HEK293 (cell line): Measurements from ENCODE around the gene GPAM.

ENCODE experiments used
- CTCF ChIA-PET: fragments of 350-600 bp; formaldehyde crosslinking; extraction: SDS; loops from one replicate; lab custom pipeline; 2021; ENCODE audit warnings: antibody characterized with exemption; lab: Yijun Ruan, JAX
- POLR2A ChIA-PET: fragments of 300-600 bp; formaldehyde crosslinking; extraction: SDS; loops from one replicate; lab custom pipeline; 2020; ENCODE audit warnings: antibody characterized with exemption, inconsistent platforms; lab: Yijun Ruan, JAX
- H3K27ac ChIP-seq: fragments of 200-500 bp; sonication (Bioruptor generic); 2 replicates; pipeline ENCODE4 v1.5.1; 2014; ENCODE audit warnings: low read depth, low read length, control low read depth, inconsistent platforms; ENCODE audit errors: extremely low read depth
- H3K36me3 ChIP-seq, 2 experiments: fragments of 200-500 bp in 1 of 2; sonication (Bioruptor generic) in 1 of 2; 1 replicate in 1 of 2; 2 replicates in 1 of 2; pipeline ENCODE4 v1.5.1; 2014 to 2017; ENCODE audit warnings: inconsistent platforms in 2 of 2, low read length in 2 of 2; ENCODE audit not compliant: control insufficient read depth in 2 of 2, insufficient read depth in 1 of 2
- H3K4me1 ChIP-seq: fragments of 200-500 bp; sonication (Bioruptor generic); 2 replicates; pipeline ENCODE4 v1.5.1; 2014; ENCODE audit warnings: mild to moderate bottlenecking, low read length, inconsistent platforms; ENCODE audit not compliant: control insufficient read depth, insufficient read depth
- H3K4me3 ChIP-seq: 2 replicates; pipeline ENCODE4 v1.5.1; 2011; ENCODE audit warnings: low read depth, mild to moderate bottlenecking, control low read depth, low read length, moderate library complexity
- H3K9me3 ChIP-seq: fragments of 200-500 bp; sonication (Bioruptor generic); 2 replicates; pipeline ENCODE4 v1.5.1; 2014; ENCODE audit warnings: low read depth, low read length, inconsistent platforms; ENCODE audit not compliant: control insufficient read depth, insufficient read depth
- ATF2 ChIP-seq: fragments of 450-650 bp; formaldehyde crosslinking; IDR thresholded peaks from 2 replicates; pipeline ENCODE4 v1.5.1; 2016; ENCODE audit warnings: missing biosample characterization, missing genetic modification characterization, low read depth
- KLF7 ChIP-seq: fragments of 450-650 bp; formaldehyde crosslinking; IDR thresholded peaks from 2 replicates; pipeline ENCODE4 v1.5.1; 2016; ENCODE audit warnings: missing biosample characterization, missing genetic modification characterization, borderline replicate concordance
- PRDM2 ChIP-seq: fragments of 450-650 bp; formaldehyde crosslinking; IDR thresholded peaks from 2 replicates; pipeline ENCODE4 v1.5.1; 2016; ENCODE audit warnings: missing biosample characterization, missing genetic modification characterization, borderline replicate concordance
- ZBTB1 ChIP-seq: fragments of 450-650 bp; formaldehyde crosslinking; IDR thresholded peaks from 2 replicates; pipeline ENCODE4 v1.5.1; 2016; ENCODE audit warnings: missing biosample characterization, missing genetic modification characterization
- ZEB2 ChIP-seq: fragments of 450-650 bp; formaldehyde crosslinking; IDR thresholded peaks from 2 replicates; pipeline ENCODE4 v1.5.1; 2016; ENCODE audit warnings: missing biosample characterization, missing genetic modification characterization
- ZNF132 ChIP-seq: fragments of 450-650 bp; formaldehyde crosslinking; IDR thresholded peaks from 2 replicates; pipeline ENCODE4 v1.5.1; 2017; ENCODE audit warnings: missing biosample characterization, missing genetic modification characterization, borderline replicate concordance
- ZNF211 ChIP-seq: fragments of 450-650 bp; formaldehyde crosslinking; IDR thresholded peaks from 2 replicates; pipeline ENCODE4 v1.5.1; 2016; ENCODE audit warnings: low read depth, missing biosample characterization, missing genetic modification characterization
- ZNF26 ChIP-seq: fragments of 450-650 bp; formaldehyde crosslinking; IDR thresholded peaks from 2 replicates; pipeline ENCODE4 v1.5.1; 2016; ENCODE audit warnings: missing biosample characterization, missing genetic modification characterization
- ZNF335 ChIP-seq: fragments of 450-650 bp; formaldehyde crosslinking; conservative IDR thresholded peaks from 2 replicates; pipeline ENCODE4 v1.5.1; 2016; ENCODE audit warnings: missing biosample characterization, missing genetic modification characterization
- ZNF449 ChIP-seq: fragments of 450-650 bp; formaldehyde crosslinking; IDR thresholded peaks from 2 replicates; pipeline ENCODE4 v1.5.1; 2017; ENCODE audit warnings: missing biosample characterization, mild to moderate bottlenecking, missing genetic modification characterization, moderate library complexity
- ZNF501 ChIP-seq: fragments of 450-650 bp; formaldehyde crosslinking; IDR thresholded peaks from 2 replicates; pipeline ENCODE4 v1.5.1; 2016; ENCODE audit warnings: missing biosample characterization, missing genetic modification characterization
- ZNF514 ChIP-seq: fragments of 450-650 bp; formaldehyde crosslinking; IDR thresholded peaks from 2 replicates; pipeline ENCODE4 v1.5.1; 2016; ENCODE audit warnings: missing biosample characterization, missing genetic modification characterization
- ZNF623 ChIP-seq: fragments of 450-650 bp; formaldehyde crosslinking; IDR thresholded peaks from 2 replicates; pipeline ENCODE4 v1.5.1; 2016; ENCODE audit warnings: missing biosample characterization, missing genetic modification characterization
- ZNF624 ChIP-seq: fragments of 450-650 bp; formaldehyde crosslinking; IDR thresholded peaks from 2 replicates; pipeline ENCODE4 v1.5.1; 2017; ENCODE audit warnings: missing biosample characterization, missing genetic modification characterization
- ZNF670 ChIP-seq: fragments of 450-650 bp; formaldehyde crosslinking; IDR thresholded peaks from 2 replicates; pipeline ENCODE4 v1.5.1; 2016; ENCODE audit warnings: missing biosample characterization, missing genetic modification characterization, low read depth
- TF ChIP-seq, protein P1 (sequence below): fragments of 450-650 bp; formaldehyde crosslinking; IDR thresholded peaks from 2 replicates; pipeline ENCODE4 v1.5.1; 2017; ENCODE audit warnings: missing biosample characterization, missing genetic modification characterization
- TF ChIP-seq, protein P2 (sequence below): fragments of 450-650 bp; formaldehyde crosslinking; IDR thresholded peaks from 2 replicates; pipeline ENCODE4 v1.5.1; 2016; ENCODE audit warnings: missing biosample characterization, missing genetic modification characterization
- TF ChIP-seq, protein P3 (sequence below): fragments of 450-650 bp; formaldehyde crosslinking; IDR thresholded peaks from 2 replicates; pipeline ENCODE4 v1.5.1; 2016; ENCODE audit warnings: missing biosample characterization, missing genetic modification characterization
- TF ChIP-seq, protein P4 (sequence below): fragments of 450-650 bp; formaldehyde crosslinking; IDR thresholded peaks from 2 replicates; pipeline ENCODE4 v1.5.1; 2016; ENCODE audit warnings: missing biosample characterization, missing genetic modification characterization, borderline replicate concordance

GPAM gene

DNA sequence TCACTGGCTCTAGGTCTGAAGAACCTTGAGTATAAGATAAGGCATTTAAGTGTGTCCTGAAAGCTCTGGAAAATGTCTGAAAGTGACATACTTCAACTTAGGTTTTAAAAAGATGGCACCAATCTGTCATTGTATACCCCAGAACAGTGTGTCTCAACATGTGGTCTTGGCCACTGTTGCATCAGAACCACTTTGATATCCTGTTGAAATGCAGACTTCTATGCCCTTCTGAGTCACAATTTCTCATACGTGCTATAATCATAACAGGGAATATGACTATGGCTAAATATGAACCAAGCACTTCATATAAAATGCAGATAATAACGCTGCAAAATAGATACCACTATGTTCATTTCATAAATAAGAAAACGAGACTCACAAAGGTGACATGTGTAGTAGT lies 38.0 kb upstream of the GPAM start (continued):
- TF ChIP-seq, protein P1, sequence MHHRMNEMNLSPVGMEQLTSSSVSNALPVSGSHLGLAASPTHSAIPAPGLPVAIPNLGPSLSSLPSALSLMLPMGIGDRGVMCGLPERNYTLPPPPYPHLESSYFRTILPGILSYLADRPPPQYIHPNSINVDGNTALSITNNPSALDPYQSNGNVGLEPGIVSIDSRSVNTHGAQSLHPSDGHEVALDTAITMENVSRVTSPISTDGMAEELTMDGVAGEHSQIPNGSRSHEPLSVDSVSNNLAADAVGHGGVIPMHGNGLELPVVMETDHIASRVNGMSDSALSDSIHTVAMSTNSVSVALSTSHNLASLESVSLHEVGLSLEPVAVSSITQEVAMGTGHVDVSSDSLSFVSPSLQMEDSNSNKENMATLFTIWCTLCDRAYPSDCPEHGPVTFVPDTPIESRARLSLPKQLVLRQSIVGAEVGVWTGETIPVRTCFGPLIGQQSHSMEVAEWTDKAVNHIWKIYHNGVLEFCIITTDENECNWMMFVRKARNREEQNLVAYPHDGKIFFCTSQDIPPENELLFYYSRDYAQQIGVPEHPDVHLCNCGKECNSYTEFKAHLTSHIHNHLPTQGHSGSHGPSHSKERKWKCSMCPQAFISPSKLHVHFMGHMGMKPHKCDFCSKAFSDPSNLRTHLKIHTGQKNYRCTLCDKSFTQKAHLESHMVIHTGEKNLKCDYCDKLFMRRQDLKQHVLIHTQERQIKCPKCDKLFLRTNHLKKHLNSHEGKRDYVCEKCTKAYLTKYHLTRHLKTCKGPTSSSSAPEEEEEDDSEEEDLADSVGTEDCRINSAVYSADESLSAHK (tag by site-specific recombination): no peak
- no peak for TF ChIP-seq ZNF449 (tag by site-specific recombination)
- no peak for TF ChIP-seq ZNF670 (tag by site-specific recombination)
- TF ChIP-seq, protein P2, sequence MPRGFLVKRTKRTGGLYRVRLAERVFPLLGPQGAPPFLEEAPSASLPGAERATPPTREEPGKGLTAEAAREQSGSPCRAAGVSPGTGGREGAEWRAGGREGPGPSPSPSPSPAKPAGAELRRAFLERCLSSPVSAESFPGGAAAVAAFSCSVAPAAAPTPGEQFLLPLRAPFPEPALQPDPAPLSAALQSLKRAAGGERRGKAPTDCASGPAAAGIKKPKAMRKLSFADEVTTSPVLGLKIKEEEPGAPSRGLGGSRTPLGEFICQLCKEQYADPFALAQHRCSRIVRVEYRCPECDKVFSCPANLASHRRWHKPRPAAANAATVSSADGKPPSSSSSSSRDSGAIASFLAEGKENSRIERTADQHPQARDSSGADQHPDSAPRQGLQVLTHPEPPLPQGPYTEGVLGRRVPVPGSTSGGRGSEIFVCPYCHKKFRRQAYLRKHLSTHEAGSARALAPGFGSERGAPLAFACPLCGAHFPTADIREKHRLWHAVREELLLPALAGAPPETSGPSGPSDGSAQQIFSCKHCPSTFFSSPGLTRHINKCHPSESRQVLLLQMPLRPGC (tag by site-specific recombination): no peak
- no peak for TF ChIP-seq ZNF501 (tag by site-specific recombination)
- TF ChIP-seq KLF7 (tag by site-specific recombination): no peak
- TF ChIP-seq ZNF335: no peak
- no peak for TF ChIP-seq ZNF623 (tag by site-specific recombination)

DNA sequence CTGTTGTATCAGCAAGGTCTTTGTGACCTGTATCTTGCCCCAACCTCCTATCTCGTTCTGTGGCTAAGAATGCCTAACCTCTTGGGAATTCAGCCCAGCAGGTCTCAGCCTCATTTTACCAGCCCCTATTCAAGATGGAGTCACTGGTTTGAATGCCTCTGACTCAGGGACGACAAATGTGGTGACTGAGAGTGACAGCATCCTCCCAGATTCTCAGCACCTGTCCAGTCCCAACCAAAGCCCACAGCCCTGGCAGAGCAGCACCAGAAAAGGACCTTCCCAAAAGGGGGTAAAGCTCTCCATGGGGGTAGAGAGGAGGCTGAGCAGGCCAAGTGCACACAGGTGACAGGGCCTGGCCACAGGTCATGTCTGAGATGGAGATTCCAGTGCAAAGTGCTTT lies 35.4 kb upstream of the GPAM start:
- H3K9me3 ChIP-seq: no peaks in the 10 kb centered on the region
- H3K27ac ChIP-seq: no peak overlapping the region
- ChIA-PET POLR2A (no interaction called here), CTCF (interaction anchor here (0.6 to 0.7 kb wide), 2 partner anchors 16 to 32 kb away, joined by 3 read pairs; no protein-coding TSS in a partner anchor)
- no peak overlapping the region for H3K4me3 ChIP-seq
- no peaks in the 10 kb centered on the region; the same call in 1 of the 2 replicates for H3K4me1 ChIP-seq
- no peaks in the 10 kb centered on the region for H3K36me3 ChIP-seq
- no peak for TF ChIP-seq ZNF624 (tag by site-specific recombination)
- TF ChIP-seq ZEB2 (tag by site-specific recombination): no peak
- no peak for TF ChIP-seq ZNF26 (tag by site-specific recombination)
- TF ChIP-seq, protein P3, sequence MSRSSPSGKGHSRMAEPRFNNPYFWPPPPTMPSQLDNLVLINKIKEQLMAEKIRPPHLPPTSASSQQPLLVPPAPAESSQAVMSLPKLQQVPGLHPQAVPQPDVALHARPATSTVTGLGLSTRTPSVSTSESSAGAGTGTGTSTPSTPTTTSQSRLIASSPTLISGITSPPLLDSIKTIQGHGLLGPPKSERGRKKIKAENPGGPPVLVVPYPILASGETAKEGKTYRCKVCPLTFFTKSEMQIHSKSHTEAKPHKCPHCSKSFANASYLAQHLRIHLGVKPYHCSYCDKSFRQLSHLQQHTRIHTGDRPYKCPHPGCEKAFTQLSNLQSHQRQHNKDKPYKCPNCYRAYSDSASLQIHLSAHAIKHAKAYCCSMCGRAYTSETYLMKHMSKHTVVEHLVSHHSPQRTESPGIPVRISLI (tag by site-specific recombination): no peak
- no peak for TF ChIP-seq ATF2 (tag by site-specific recombination)
- TF ChIP-seq ZNF514: no peak
- no peak for TF ChIP-seq PRDM2 (tag by site-specific recombination)
- TF ChIP-seq ZNF211 (tag by site-specific recombination): no peak
- TF ChIP-seq ZNF132 (tag by site-specific recombination): no peak
- no peak for TF ChIP-seq ZBTB1 (tag by site-specific recombination)
- TF ChIP-seq, protein P4, sequence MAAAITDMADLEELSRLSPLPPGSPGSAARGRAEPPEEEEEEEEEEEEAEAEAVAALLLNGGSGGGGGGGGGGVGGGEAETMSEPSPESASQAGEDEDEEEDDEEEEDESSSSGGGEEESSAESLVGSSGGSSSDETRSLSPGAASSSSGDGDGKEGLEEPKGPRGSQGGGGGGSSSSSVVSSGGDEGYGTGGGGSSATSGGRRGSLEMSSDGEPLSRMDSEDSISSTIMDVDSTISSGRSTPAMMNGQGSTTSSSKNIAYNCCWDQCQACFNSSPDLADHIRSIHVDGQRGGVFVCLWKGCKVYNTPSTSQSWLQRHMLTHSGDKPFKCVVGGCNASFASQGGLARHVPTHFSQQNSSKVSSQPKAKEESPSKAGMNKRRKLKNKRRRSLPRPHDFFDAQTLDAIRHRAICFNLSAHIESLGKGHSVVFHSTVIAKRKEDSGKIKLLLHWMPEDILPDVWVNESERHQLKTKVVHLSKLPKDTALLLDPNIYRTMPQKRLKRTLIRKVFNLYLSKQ (tag by site-specific recombination): no peak
